Thyroid gland (tissue), 4 donors: ENCODE data around the gene PPM1L. TPM values are rescaled to one million over a fixed set of nuclear protein-coding genes. Genes with fewer than 3 reads are reported as not detected.

ENCODE experiments used
- DNase-seq, 2 donors: peaks; one replicate each; pipeline ENCODE4 v3.0.0-alpha.2; 2019
- H3K27ac ChIP-seq, 3 donors: fragments of 200-600 bp; sonication (generic); 1 replicate in 2 of 3; 2 replicates in 1 of 3; pipeline ENCODE4 v1.5.1; 2016 to 2019; ENCODE audit warnings: mild to moderate bottlenecking in 1 of 3, moderate library complexity in 1 of 3
- H3K27me3 ChIP-seq: fragments of 200-600 bp; sonication (generic); one replicate; pipeline ENCODE4 v1.5.1; 2019
- H3K36me3 ChIP-seq, 2 donors: fragments of 200-600 bp; sonication (generic); one replicate each; pipeline ENCODE4 v1.5.1; 2016 to 2019
- H3K4me1 ChIP-seq, 2 donors: fragments of 200-600 bp; sonication (generic); one replicate each; pipeline ENCODE4 v1.5.1; 2017 to 2019
- H3K4me3 ChIP-seq, 3 donors: fragments of 200-600 bp; sonication (generic); replicated peaks in 1 of 3; 1 replicate in 2 of 3; 2 replicates in 1 of 3; pipeline ENCODE4 v1.5.1; 2016; ENCODE audit warnings: mild to moderate bottlenecking in 1 of 3
- H3K9me3 ChIP-seq: fragments of 200-600 bp; sonication (generic); one replicate; pipeline ENCODE4 v1.5.1; 2017
- CTCF ChIP-seq, 6 experiments: fragments of 200-600 bp in 3 of 6; fragments of 450-650 bp in 3 of 6; sonication (generic) in 3 of 6; IDR thresholded peaks; one replicate each; pipeline ENCODE4 v1.5.1; 2016 to 2019; ENCODE audit warnings: antibody characterized with exemption in 6 of 6, mild to moderate bottlenecking in 2 of 6, inconsistent platforms in 1 of 6, moderate library complexity in 1 of 6
- POLR2A ChIP-seq, 2 donors: fragments of 450-650 bp; IDR thresholded peaks; one replicate each; pipeline ENCODE4 v1.6.1; 2017; ENCODE audit warnings: antibody characterized with exemption in 2 of 2, mild to moderate bottlenecking in 2 of 2, moderate library complexity in 1 of 2
- WGBS, 2 donors: methylation state at CpG; one replicate each; pipeline ENCODE4 v1.1.5; 2017; 5-methylcytosine and 5-hydroxymethylcytosine counted together
- intact Hi-C: fragments of 100-400 bp; cut with DNase I; formaldehyde crosslinking; loops from one replicate; pipeline ENCODE4 v1.15.1; 2023
- total RNA-seq, 4 donors: library from RNA; depleted of rRNA; stranded (reverse); fragments of >200 nt; gene quantifications; one replicate each; pipeline ENCODE4 v1.2.3, GENCODE V29; 2016

The PPM1L gene
- total RNA-seq, 4 donors from 2014 or later: 47.2 to 77.4 (median 50.4) TPM

- no peak for TF ChIP-seq POLR2A (IDR thresholded peaks at IDR 0.05)
- no peak for TF ChIP-seq CTCF (IDR thresholded peaks at IDR 0.05)
- H3K9me3 ChIP-seq: no peaks in the 10 kb centered on the region
- WGBS, 2 donors: 46 to 51% methylated on average over 3 of the region's 3 CpGs
- no peaks in the 10 kb centered on the region for H3K36me3 ChIP-seq
- H3K4me3 ChIP-seq: no peak overlapping the region
- no peaks in the 10 kb centered on the region for H3K27me3 ChIP-seq
- no peak for DNase-seq
- peak overlapping the region; percentile 80 to 89 (median 84) for H3K27ac ChIP-seq
- intact Hi-C loops: no loop called here
- H3K4me1 ChIP-seq: peaks cover 29 to 42% of the 10 kb centered on the region in 2 donors
Observed at GRCh38 chr3:160797356-160797755, 41.3 kb downstream of the PPM1L start.

- peak in 1 of 2 donors; percentile 42 for TF ChIP-seq POLR2A (IDR thresholded peaks at IDR 0.05)
- no peak for TF ChIP-seq CTCF (IDR thresholded peaks at IDR 0.05)
- intact Hi-C loops: no loop called here
- no peaks in the 10 kb centered on the region for H3K27me3 ChIP-seq
- 24 to 27% methylated on average over 8 of the region's 8 CpGs for WGBS, 2 donors
- peak overlapping the region; percentile 62 to 86 (median 83) for H3K27ac ChIP-seq
- no peak overlapping the region for H3K4me3 ChIP-seq
- H3K36me3 ChIP-seq: no peaks in the 10 kb centered on the region
- H3K9me3 ChIP-seq: no peaks in the 10 kb centered on the region
- DNase-seq: peak; percentile 62 to 72
- peaks cover 39 to 58% of the 10 kb centered on the region in 2 donors for H3K4me1 ChIP-seq
Observed at GRCh38 chr3:160801386-160802118, 45.5 kb downstream of the PPM1L start.

- Histone ChIP-seq H3K27ac (peak overlapping the region; percentile 18 to 51 (median 40)), H3K36me3 (no peaks in the 10 kb centered on the region), H3K4me3 (no peak overlapping the region), H3K9me3 (no peaks in the 10 kb centered on the region), H3K4me1 (peaks cover 44 to 64% of the 10 kb centered on the region in 2 donors), H3K27me3 (no peaks in the 10 kb centered on the region)
- 0 to 12% methylated on average over 1 of the region's 1 CpG for WGBS, 2 donors
- TF ChIP-seq CTCF (IDR thresholded peaks at IDR 0.05) (no peak), POLR2A (IDR thresholded peaks at IDR 0.05) (no peak)
- intact Hi-C loops: no loop called here
- DNase-seq: peak; percentile 78 to 83
Observed at GRCh38 chr3:160804762-160805161, 48.7 kb downstream of the PPM1L start.

- intact Hi-C loops: no loop called here
- Histone ChIP-seq H3K9me3 (no peaks in the 10 kb centered on the region), H3K27ac (no peak overlapping the region), H3K4me1 (peaks cover 56 to 69% of the 10 kb centered on the region in 2 donors), H3K4me3 (no peak overlapping the region), H3K27me3 (no peaks in the 10 kb centered on the region), H3K36me3 (no peaks in the 10 kb centered on the region)
- DNase-seq: no peak
- TF ChIP-seq POLR2A (IDR thresholded peaks at IDR 0.05) (no peak), CTCF (IDR thresholded peaks at IDR 0.05) (no peak)
Observed at GRCh38 chr3:160806094-160806493, 50.1 kb downstream of the PPM1L start.

GRCh38 chr3:160806686-160807085 lies 50.7 kb downstream of the PPM1L start:
- Histone ChIP-seq H3K36me3 (no peaks in the 10 kb centered on the region), H3K4me1 (peaks cover 54 to 70% of the 10 kb centered on the region in 2 donors), H3K4me3 (no peak overlapping the region), H3K27me3 (no peaks in the 10 kb centered on the region), H3K9me3 (no peaks in the 10 kb centered on the region), H3K27ac (no peak overlapping the region)
- 90 to 92% methylated on average over 3 of the region's 3 CpGs for WGBS, 2 donors
- DNase-seq: no peak
- TF ChIP-seq POLR2A (IDR thresholded peaks at IDR 0.05) (no peak), CTCF (IDR thresholded peaks at IDR 0.05) (no peak)
- intact Hi-C loops: no loop called here
